SKM-1 treated with dmso at 0.1 percent for 144 hours (cell line): ENCODE data around the gene SORBS2.

ENCODE experiments used
- DNase-seq: peaks from one replicate; lab custom pipeline; 2025; ENCODE audit not compliant: unreplicated experiment; lab: John Stamatoyannopoulos, UW

The SORBS2 gene

DNA sequence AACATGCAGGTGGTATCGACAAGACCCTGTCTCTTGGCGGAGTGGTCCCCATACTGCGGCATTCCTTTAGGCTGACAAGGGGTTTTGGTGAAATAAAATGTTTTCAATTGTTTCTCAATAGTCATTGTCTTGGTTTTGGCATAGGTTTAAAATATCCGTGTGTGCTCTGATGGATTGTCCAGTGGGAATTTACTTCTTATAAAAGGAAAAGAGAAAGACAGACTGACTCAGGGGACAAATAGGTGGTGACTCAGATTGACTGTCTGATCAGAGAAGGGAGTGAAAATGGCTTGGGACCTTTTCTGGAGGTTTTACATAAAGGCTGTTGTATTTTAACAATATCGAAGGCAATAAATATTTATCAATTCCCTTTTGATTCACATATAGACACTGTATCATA is 129.8 kb downstream of the SORBS2 start:
- DNase-seq, result no peak

DNA sequence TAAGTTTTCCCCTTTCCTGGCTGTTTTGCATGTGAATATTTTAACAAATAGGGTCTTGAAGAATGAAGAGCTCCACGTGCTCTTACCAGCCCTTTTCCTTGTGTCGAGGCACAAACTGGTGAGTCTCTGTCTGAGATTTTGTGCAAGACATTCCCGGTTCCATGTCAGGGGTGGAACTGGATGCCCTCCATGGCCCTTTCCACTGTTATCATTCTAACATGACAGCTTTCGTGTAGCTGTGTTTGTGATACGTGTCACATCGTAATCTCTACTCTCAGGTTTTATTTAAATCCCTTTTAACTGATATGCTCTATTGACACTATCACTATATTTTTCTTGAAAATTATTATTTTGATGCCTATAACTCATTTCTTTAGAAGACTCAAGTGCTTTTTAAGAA is 130.4 kb downstream of the SORBS2 start:
- no peak for DNase-seq

DNA sequence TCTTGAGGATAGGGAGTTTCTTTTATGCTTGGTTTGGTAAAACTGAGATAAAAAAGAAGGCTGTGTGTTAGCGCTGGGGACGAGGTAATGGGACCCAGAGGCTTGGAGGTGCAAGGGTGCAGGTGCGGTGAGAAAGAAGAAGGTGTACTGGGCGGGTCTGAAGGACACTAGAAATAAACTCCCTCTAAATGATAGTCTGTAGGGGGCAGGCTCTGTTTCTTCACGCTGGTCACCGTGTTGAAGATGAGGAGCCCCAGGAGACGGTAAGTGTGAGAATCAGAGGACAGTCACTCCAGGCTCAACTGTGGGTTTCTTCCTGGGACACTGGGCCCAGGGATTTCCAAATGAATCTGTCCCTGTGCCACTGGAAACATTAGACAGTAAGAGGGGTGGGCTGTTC is 131.4 kb downstream of the SORBS2 start:
- DNase-seq, result no peak

DNA sequence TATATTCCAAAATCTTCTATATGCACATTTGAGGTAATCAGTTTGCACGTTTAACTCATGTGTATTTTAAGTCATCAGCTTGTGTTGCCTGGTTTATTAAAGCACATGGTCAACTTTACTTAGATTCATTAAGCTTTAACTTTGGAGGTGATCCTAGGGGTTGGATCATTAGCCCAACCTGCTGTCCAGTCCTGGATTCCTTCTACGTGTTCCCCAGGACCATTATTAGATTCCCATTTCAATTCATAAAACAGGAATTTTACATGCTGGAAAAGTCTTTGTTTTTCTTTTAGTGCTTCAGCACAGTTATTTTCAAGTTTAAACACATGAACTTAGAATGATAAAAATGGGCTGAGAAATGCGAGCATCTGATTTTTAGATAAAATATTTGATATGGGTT is 132.5 kb downstream of the SORBS2 start:
- no peak for DNase-seq

DNA sequence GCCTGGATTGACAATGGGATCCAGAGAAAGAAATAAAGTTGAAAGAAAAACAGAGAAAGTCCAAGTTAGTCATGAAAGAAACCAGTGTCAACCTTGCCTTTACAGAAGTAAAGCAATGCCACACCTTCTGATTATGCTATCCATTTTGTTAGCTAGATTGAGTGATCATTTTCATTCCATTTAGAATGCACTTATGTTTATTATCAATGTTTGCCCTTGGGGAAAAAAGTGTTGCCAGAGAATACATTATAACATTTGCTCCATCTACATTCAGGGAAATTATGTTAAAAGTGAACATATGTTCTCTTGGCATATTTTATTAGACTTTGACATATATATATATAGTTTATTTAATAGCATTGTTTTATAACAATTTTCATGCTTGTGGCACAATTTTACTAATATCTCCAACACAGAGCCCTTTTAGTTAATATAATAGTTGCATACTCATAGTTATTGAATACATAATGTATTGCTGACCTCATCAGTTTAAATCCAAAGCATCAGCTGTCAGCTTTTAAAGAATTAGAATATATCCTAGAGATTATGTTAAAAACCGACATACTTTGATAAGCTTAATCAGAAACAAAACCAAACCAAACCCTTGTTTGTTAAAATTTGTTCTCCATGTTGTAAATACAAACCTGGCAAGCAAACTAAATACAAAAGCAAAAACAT is 134.2 kb downstream of the SORBS2 start:
- no peak for DNase-seq

DNA sequence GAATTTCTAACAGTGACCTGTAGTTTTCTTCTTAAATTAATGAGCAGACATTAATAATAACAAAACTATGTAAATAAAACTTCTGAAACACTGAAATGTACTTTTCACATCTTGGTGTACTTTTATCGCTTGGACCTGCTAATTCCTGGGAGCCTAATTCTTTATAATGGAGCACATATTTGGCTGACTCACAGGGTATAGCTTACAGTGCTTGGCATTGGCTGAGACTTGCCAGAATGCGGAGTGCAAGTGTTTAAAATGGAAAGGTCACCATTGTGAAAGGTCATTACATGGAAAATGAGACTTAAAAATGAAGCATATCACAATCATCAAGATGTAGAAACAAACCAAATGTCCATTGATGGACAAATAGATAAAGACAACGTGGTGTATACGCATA is 139.4 kb downstream of the SORBS2 start:
- no peak for DNase-seq

DNA sequence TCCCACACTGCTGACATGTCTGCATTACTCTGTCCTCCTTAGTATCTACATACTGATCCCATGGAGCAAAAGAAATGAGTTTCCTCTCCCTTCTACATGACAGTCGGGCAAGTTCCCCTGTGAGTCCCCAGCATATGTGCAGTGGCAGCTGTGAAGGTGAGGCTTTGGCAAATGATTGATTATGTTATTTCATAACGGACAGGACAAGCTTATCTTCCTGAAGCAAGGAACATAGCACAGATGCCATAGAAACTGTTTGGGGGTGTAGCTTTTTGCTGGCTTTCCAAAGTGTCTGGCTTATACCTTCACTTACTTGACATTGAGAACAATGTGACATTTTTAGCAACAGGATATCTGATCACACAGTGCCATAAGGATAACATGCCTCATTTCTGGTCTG is 139.8 kb downstream of the SORBS2 start:
- DNase-seq, result no peak

DNA sequence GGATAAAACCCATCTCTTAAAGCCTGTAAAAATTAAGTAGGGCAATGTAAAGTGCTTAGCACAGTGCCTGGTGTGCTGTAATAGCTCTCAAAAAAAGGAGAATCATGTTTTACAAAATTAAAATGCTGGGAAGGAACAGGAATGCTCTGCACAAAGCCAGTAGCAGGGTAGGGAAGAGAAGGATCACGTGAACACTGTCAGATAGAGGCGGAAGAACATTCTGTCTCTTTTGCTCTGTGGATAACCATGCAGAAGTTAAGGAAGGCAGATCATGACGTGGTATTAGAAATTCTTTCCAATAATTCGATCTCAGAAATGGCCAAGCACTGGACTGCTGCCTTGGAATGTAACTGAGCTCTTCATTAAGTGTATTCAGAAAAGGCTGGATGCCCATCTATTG is 140.5 kb downstream of the SORBS2 start:
- no peak for DNase-seq

DNA sequence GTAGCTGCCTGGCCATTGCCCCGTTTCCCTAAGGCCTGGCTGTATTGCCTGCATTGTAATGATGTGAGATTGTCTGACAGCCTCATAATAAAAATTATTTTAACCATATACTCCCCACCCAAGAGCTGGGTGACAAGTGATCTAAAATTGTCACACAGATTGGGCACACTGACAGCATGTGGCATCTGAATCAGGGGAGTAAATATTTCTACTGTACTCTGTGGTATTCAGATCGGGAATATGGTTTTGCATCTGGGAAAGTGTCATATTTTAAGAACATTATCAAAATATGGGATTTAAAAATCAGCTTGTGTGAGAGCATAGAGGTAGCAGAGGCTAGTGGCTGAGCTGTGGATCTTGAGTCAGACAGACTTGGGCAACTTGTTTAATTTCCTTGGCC is 140.9 kb downstream of the SORBS2 start:
- no peak for DNase-seq

DNA sequence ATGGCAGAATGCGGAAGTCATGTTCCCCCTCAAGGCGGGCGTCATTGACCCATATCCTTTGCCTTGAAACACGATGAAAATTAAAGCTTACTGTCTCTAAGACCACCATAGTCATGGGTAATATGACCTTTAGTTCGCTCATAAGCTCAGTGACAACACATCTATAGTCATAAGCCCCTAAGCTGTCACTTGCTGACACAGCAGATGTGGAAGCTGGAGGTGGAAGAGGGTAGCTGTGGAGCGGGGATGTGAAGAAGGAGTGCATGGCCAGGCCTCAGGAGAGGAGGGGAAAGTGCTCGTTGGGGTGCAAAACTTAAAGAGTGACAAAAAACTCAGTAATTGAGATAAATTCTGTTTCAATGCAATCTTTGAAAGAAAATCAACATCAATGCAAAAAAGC is 142.7 kb downstream of the SORBS2 start:
- DNase-seq, result no peak

DNA sequence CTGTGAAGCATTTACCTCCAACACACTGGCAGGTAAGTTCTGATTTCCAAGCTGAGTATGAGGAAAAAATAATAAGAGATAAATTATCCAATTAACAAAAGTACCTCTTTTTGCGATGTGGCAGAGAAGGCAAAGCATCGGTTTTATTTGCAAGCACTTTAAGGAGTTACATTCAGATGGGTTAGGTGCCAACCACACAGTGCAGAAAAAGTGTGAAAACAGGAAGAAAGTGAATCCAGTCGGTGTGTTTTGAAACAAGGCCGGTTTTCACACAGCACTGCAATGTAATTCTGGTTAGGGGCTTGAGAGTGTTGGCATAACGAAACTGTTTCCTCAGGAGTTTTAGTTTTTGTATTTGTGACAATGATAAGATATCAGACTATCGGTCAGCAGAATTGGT is 145.8 kb downstream of the SORBS2 start:
- peak; percentile 4 for DNase-seq

DNA sequence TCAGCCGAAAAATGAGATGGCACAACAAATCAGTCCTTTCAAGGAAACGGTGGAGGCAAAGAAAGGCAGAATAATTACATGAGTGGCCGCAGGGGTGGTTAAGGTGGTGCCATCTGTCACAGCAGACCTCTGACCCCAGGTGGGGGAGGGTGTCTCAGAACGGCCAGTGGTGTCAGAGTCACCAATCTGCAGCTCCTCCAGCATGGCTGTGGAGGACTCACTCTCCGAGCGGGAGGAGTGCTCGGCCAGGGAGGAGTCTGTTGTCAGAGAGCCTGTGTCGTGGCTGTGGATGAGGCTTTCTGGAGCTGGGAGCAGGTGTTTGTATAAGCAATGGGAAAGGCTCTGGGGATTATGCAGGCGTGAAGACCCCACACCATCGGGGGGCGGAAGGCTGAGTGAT is 146.3 kb downstream of the SORBS2 start:
- no peak for DNase-seq

DNA sequence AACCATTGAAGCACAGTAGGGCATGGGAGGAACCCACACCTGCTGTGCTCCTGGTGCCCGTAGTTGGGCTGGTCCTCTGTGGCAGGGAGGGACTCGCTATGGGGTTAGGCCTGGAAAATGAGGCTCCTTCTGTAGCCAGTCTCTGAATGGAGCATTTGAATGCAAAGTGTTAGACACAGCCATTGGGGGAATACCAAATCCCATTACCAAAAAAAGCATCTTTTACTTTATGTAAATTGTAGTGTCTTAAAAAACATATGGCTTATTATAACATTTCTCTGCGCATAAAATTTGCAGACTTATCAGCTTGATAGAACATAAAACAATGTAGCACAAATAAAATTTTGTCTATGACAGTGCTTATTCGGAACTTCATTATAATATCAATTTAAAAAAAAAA is 147.5 kb downstream of the SORBS2 start:
- no peak for DNase-seq

DNA sequence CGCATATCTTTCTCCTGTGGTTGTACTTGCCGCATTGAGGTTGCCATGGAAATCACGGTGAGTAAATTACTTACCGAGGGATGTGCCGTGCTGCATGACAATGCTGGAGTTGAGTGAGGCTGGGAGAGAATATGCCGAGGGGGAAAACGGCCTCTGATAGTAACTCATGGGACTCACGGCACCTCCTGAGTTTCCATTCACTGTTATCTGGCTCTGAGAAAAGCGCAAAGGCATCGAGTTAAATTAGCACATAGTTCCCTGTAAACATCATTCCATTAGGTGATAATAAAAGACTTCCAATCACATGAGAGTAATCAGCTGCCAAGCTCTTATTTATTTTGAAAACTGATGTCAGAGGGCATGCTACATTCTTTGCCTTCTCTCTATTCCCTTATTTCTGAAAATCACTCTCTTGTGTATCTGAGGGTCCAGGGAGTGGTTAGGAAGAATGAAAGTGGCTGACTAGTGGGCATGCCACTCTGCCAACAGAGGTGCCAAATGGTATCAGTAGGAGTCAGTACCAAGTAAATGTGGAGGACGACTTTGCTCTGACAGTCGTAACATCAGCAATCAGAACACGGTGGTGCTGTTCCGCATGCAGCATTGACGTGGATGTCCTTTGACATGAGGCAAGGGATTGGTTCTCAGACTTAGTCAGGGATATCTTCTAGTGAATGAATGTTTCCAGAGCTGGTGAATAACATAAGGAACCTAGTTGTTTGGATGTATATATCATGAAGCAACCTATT is 149.8 kb downstream of the SORBS2 start:
- DNase-seq, result no peak

DNA sequence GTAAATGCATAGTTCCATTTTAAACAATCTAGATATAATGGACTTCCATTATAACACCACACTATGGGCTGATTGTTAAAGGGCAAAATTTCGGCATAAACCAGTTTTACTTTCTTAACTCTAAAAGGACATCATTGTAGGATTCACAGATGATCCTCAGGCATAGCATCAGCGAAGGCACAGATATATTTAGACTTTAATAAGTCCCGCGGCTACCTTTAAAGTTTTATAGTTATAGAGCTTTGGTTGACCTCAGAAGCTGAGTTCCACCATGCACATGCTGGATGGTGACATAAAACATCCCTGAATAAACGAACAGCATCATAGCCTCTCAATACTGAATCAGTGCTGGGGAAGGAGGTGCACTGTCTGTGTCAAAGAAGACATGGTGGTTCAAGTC is 151.7 kb downstream of the SORBS2 start:
- DNase-seq, result no peak

DNA sequence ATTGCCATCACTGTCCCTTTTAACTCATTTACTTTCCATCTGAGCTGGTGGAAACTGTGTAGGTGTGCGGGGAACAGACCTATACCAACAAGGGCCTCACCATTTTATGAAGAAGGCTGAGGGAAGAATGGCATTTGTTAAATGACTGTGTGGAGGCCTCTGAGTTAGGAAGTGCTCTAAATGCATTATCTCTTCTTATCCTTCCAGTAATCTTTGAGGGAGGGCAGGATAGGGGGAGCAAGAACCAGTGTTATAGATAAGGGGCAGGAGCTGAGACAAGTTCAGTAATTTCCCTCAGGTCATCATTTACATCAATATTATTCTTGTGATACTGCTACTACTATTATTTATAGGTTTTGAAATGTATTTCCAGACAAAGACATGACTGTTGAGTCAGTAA is 154.3 kb downstream of the SORBS2 start:
- DNase-seq, result no peak

DNA sequence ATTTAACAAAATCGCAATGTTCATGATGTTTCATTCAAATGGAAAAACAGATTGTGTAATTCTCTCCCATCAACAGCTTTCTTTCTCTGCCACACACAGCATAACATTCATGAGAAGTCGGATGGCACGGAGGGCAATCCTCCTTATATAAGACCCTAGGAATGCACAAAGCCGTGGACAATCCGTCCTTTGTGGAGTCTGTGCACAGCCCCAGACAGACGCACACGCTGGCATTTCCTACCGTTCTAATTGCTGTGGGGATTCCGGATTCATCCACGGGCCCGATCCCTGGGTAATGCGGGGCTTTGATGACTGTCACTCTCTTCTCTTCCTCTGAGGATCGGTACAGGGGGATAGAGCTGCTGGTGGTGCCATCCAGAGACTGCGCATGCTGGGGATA is 154.8 kb downstream of the SORBS2 start:
- no peak for DNase-seq

DNA sequence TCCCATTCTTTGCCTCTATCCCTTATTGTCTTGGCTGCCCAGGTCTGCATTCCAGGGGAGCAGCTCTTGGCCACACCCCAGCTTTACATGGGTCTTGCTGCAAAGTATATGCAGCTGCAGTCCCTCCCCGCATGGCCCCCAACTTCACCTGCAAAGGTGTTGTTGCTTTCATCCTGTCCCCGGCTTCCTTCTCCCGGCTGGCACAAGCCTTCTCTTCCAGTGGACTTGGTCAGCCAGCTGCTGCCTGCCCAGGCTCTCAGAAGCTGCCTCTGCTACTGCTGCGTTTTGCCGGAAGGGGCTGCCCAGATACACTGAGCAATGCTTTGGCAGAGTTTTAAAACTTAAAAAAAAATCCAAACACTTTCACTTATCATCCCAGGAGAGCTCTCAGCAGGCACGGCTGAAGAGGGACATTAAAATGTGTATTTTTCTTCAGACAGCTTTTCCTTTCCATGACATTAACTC is 155.5 kb downstream of the SORBS2 start:
- DNase-seq, result no peak

DNA sequence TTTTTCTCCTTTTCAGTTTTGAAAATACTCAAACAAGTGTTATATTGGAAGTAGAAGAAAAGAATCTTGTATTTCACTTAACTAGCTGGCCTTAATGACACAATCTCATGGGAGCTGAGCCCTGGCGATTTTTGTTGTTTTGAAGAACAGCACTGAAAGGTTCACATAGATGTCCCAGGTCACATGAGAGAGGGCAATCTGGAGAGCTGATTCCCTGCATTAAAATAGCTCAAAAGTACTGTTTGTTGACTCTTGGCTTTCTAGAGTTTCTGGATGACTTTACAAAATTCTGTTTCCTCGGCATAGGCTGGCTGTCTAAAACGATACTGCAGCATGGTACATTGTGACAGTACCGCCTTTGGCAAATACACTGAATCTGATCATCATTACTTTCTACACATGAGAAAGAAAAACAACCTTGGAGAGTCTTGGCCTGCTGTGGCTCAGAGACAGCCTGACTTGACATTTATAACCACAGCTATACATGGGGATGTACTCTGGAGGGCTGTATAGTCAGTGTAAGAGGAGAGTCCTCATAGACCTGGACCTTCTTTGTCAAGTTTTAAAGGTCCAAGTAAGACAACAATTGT is 156.9 kb downstream of the SORBS2 start:
- DNase-seq, result no peak

DNA sequence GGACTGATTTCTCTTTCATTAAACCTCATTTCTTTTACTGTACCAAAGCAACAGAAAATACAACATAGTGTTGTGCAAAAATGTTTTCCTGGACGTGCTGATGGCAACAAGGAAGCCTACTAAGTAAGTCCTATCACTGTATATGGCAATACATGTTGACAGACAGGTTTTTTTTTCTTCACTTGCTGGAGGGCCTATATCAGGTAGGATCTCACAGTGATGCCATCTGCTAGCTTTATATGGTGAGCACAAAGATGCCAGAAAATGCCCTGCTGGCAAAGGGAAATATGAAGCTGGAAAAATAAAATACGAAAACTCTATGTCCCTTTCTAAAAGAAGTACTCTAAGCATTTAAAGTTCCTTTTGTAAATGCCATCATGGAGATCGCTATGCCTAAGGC is 157.7 kb downstream of the SORBS2 start:
- no peak for DNase-seq

DNA sequence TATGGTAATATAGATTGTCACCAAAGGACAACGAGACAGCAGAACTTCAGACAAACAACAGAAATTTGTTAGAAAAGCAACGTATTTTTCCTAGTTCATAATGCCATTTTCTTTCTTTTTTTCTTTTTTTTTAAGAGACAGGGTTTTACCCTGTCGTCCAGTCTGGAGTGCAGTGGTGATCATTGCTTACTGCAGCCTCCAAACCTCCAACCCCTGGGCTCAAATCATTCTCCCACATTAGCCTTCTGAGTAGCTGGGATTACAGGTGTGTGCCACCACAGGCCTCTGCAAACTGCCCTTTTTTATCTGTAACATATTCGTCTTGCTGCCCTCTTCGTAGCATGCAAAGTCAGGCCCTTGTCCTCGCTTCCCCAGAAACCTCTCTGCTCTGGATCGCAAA is 160.1 kb downstream of the SORBS2 start:
- DNase-seq, result no peak

DNA sequence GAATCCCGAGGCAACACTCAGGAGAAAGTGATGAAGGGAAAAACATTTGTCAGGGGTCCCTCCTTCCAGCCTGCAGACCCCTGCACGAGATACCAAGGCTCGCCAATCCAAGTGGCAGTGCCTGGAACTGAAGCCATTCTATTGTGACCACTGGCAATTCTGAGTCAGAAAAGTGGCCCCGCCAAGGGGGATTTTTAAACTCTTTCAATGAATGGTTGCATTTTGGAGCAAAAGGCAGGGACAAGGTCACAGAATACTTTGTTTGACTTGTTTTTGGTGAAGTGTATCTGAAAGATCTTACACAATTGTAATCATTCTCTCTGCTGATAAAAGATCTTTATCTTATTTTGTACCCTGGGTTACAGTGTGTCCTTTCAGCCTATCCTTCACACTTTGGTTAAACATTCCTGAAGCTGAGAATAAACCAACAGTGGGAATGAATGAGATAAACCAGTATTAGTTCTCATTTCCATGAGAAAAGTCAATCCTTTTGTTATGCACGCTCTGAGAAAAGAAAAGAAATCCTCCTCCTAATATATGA is 160.8 kb downstream of the SORBS2 start:
- DNase-seq, result no peak
